SU-DHL-6 (cell line): ENCODE results near the gene PON3.

Source experiments
- CTCF ChIP-seq: fragments of 200-600 bp; sonication (generic); IDR thresholded peaks from one replicate; pipeline ENCODE4 v1.5.1; 2017; ENCODE audit warnings: antibody characterized with exemption, mild to moderate bottlenecking, low read length, moderate library complexity; ENCODE audit not compliant: insufficient read depth, poor library complexity, severe bottlenecking
- EZH2phosphoT487 ChIP-seq: fragments of 200-600 bp; sonication (generic), shearing (Covaris generic); conservative IDR thresholded peaks from 2 replicates; pipeline ENCODE4 v1.6.1; 2018; ENCODE audit warnings: mild to moderate bottlenecking, antibody characterized with exemption, low read length, moderate library complexity, mixed read lengths

- TF ChIP-seq CTCF = no peak
- no peak for TF ChIP-seq EZH2phosphoT487
These were observed 34.7 kb upstream of the PON3 start for GRCh38 chr7:95430864-95431263.
